NCI-H146 treated with DMSO at 0.1 percent for 48 hours (cell line): Measurements from ENCODE around the gene SCIMP.
"Not testable (repeated sequence)": the region's sequence is repeated elsewhere in the genome, so short reads cannot be mapped to it uniquely, and the experiment has no call there.

Source experiments
- DNase-seq: peaks from one replicate; lab custom pipeline; 2025; ENCODE audit not compliant: unreplicated experiment; lab: John Stamatoyannopoulos, UW

SCIMP gene

DNA sequence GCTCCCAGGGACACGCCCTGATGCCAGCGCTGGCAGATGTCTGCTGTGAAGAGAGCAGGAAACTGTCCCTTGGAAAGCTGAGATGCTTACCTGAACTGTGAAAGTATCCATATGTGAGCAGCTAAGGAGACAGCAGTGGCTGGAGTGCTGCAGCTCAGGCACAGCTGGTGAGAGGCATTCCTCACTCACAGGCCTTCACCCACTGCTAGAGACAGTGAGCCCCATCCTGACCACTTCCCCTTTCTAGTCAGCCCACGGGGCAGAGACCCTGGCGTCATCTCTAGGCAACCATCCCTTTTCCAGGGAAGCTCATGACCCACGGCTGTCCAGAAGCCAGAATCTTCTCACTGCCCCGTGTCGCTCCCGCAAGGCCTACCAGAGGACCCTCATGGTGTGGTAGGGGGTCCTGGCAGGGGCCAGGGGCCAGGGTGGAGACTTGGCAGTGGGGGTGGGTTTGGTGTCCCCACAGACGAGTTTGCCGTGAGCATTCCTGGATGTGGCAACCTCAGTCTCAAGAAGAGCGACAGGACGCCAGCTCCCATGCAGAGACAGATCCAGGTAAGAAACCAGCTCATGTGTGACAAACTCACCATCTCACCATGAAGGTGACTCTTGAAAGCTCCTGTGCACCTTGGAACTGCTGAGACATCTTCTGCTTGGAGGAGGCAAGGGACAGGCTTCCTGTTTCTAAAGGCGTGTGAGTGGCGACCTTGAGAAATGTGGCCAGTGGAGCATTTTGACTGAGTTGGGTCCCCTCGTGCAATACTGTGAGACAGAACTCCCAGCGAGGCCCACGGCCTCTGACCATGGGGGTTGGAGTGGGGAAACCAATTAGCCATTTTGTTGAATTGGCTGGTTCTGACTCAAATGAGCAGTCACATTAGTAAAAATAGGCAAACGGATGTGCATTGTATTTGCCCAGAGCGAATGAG is at the start of gene SCIMP:
SCIMP (minus strand) TSS at position 216 of the 932 bp plus-strand sequence; CDS start at position 111, 105 bp downstream.
- no peak for DNase-seq

GRCh38 chr17:5283571-5284315 is 49.1 kb upstream of the SCIMP start:
- DNase-seq = no peak

GRCh38 chr17:5282642-5283217 is 48.1 kb upstream of the SCIMP start:
- DNase-seq = no peak

DNA sequence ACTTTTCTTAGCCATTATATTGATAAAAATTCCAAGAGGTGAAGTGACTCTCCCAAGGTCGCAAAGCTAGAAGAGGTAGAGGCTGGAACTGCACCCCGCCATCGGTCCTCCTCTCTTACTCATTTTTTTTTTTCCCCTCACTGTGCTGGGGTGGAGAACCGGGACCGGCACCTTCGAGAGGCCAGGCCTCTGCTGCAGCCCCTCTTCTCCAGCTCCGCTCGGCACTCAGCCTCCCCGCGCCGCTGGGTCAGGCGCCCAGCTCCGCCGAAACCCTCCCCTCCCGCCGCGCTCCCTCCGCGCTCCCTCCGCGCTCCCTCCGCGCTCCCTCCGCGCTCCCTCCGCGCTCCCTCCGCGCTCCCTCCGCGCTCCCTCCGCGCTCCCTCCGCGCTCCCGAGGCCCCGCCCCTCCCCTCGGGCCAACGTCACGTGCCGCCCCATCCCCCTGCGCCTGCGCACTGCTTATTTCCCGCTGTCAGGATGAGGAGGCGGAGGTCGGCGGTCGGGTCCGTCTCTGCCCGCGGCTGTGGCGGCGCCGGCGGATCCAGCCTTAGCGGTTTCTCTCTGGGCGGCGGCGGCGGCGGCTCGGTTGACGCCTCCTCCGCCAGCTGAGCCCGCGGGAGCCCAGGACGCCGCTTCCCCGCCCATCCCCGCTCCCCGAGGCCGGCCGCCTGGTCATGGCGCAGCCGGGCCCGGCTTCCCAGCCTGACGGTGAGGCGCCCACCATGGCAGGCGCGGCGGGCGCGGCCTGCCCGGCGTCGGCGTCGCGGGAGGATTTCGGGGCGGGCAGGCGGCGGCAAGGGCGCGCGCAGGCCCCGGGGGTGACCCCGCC is 47.4 kb upstream of the SCIMP start, which contains the start of gene RABEP1:
RABEP1 (plus strand) TSS at position 471 of the 828 bp plus-strand sequence; CDS start at position 674, 203 bp downstream.
- DNase-seq = peak; percentile 70

DNA sequence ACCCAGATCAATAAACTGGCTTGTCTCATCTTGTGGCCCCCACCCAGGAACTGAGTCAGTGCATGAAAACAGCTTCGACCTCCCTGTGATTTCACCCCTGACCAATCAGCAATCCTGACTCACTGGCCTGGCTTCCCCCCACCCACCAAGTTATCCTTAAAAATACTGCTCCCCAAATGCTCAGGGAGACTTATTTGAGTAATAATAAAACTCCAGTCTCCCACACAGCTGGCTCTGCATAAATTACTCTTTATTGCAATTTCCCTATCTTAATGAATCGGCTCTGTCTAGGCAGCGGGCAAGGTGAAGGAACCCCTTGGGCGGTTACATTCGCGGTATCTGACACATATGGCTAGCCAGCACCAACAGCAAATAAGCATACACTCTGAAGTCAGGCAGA is 37.7 kb upstream of the SCIMP start:
- no peak for DNase-seq

GRCh38 chr17:5269241-5269960 is 34.7 kb upstream of the SCIMP start:
- no peak for DNase-seq

GRCh38 chr17:5264893-5265292 is 30.2 kb upstream of the SCIMP start:
- DNase-seq = no peak

DNA sequence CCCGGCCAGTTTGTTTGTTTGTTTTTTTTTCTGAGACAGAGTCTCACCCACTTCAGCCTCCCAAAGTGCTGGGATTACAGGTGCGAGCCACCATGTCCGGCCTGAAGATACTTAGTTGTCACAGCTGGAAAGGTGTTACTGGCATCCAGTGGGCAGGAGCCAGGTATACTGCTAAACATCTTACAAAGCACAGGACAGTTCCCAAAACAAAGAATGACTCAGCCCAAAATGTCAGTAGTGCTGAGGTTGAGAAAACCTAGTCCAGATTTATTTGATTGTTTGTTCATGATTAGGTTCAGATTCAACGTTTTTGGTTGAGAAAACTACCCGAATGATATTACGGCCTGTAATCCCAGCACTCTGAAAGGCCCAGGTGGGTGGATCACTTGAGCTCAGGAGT is 28.8 kb upstream of the SCIMP start:
- DNase-seq = no peak

- no peak for DNase-seq
These were observed 27.8 kb upstream of the SCIMP start for GRCh38 chr17:5262416-5262991.

DNA sequence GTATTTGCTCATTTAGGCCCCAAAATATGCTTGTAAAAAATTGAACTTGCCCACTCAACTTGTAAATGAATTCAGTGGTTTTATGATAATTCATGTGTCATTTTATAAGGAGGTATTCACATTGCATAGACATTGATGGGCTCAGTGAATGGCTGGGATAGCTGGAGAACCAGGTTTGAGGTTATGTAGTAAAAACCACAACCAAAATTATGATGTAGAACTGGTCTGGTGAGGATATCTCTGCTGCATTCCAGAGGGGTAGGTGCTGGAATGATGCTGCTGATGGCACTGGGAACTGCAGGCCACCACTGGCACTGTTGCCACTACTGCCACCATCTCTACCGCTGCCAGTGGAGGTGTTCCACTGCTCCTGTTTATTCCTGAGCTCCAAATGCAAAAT is 25.9 kb upstream of the SCIMP start:
- no peak for DNase-seq

GRCh38 chr17:5257124-5257523 is 22.5 kb upstream of the SCIMP start:
- no peak for DNase-seq

- DNase-seq = no peak
These were observed 20.4 kb upstream of the SCIMP start for GRCh38 chr17:5254903-5255521.

- DNase-seq = no peak
These were observed 19.8 kb upstream of the SCIMP start for GRCh38 chr17:5254414-5254813.

DNA sequence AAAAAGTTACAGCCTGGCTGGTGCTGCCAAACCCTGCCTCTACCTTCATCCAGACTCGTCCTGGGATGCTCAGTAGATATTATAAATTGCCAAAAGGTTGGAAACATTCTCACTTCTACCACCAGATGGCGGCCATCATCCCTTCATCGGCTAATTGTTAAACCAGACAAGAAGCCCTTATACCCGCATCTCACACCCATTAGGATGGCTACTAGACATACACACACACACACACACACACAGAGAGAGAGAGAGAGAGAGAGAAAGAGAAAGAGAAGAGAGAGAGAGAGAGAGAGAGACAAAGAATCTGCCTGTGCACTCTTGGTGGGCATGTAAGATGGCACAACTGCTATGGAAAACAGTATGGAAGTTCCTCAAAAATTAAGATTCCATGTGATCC is 15.0 kb upstream of the SCIMP start:
- peak; percentile 46 for DNase-seq

DNA sequence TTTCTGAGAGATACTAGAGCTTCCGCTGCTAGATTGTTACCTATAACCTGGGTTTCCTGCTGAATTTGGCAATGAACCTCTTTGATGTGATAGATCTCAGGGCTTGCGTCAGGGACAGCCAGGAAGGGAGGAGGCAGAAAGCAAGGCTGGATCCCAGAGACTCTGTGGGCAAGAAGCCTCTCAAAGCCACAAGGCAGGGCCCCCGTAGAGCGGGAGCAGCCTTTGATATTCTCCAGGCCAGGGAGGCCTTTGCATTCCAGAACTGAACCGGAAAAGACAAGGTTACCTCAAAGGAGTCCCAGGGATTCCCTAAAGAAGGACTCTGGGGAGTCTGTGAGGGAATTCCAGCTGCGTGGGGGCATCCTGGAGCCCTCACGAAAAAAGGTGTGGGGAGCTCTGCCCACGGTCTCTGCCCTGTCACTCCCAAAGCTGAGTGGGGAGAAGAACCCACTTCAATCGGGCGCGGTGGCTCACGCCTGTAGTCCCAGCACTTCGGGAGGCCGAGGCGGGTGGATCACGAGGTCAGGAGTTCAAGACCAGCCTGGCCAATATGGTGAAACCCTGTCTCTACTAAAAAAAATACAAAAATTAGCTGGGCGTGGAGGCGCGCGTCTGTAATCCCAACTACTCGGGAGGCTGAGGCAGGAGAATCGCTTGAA is 14.3 kb upstream of the SCIMP start:
- no peak for DNase-seq

DNA sequence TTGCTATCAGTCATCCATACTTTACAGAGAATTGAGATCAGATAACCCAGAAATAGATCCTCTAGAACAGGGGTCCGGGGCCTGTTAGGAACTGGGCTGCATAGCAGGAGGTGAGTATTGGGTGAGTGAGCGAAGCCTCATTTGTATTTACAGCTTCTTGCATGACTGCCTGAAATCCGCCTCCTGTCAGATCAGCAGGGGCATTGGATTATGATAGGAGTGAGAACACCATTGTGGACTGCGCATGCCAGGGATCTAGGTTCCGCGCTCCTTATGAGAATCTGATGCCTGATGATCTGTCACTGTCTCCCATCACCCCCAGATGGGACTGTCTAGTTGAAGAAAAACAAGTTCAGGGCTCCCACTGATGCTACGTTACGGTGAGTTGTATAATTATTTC is 13.0 kb upstream of the SCIMP start:
- peak; percentile 9 for DNase-seq

DNA sequence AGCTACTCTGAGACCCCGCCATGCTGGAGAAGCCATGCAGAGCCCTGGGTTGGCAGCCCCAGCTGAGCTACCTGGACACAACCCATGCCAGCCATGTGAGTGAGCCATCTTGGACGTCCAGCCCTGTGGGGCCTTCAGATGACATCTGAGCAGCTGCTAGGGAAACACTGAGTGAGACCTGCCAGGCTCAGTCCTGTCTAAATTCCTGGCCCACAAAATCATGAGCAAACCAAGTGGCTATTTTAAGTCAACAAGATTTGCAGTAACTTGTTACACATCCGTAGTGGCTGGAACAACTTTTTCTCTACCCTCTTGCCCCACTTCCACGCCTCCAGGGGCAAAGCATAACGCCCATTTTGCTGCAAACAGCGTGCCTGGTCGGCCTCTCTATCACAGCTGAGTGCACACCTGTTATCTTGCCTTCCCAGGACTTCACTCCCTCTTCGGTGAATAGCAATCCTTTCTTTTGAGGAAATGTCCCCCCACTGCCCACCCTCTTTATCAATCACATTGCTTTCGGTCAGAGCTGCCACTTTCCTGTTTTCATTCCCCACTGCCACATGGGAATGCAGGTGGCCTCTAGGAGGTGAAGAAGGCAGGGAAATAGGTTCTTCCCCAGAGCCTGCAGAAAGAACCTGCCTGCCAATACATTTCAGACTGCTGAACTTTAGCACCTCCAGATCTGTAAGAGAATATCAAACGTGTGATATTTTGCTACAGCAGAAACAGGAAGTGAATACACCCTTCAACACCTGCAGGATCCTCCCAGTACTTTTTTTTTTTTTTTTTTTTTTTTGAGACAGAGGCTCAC is 7.4 kb upstream of the SCIMP start:
- DNase-seq = no peak

DNA sequence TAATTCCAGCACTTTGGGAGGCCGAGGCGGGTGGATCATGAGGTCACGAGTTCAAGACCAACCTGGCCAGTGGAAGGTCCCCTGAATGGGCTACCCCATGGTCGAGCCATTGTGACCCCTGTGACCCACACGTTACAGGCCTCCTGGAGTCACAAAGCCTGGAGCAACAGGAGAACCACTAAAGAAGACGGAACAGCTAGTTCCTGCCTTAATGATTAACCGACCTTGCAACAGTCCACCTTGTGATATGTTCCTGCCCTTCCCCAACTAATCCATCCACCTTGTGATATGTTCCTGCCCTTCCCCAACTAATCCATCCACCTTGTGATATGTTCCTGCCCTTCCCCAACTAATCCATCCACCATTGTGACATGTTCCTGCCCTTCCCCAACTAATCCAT is 5.1 kb upstream of the SCIMP start:
- not testable (repeated sequence) for DNase-seq
